Adrenal gland (tissue), 12 donors: ENCODE results near the gene TEX52. TPM values are rescaled to one million over a fixed set of nuclear protein-coding genes. Genes with fewer than 3 reads are reported as not detected.
A peak's percentile ranks its signal among the peaks of the same experiment; 100 is the strongest.

ENCODE experiments used
- DNase-seq, 7 donors: peaks; one replicate each; pipeline ENCODE4 v3.0.0-alpha.2; 2019 to 2020
- H3K27ac ChIP-seq, 5 donors: fragments of 200-600 bp; sonication (generic) in 4 of 5; 1 replicate in 3 of 5; 2 replicates in 2 of 5; pipeline versions ENCODE4 v1.5.1 to v1.8.0; 2016 to 2020; ENCODE audit warnings: mild to moderate bottlenecking in 1 of 5
- H3K27me3 ChIP-seq: fragments of 200-600 bp; 2 replicates; pipeline ENCODE4 v1.8.0; 2021
- H3K36me3 ChIP-seq, 2 donors: fragments of 200-600 bp; replicated peaks in 1 of 2; 1 replicate in 1 of 2; 2 replicates in 1 of 2; pipeline versions ENCODE4 v1.5.1 to v1.8.0; 2018 to 2022
- H3K4me1 ChIP-seq, 2 donors: fragments of 200-600 bp; replicated peaks in 1 of 2; 1 replicate in 1 of 2; 2 replicates in 1 of 2; pipeline versions ENCODE4 v1.5.1 to v1.8.0; 2018 to 2021
- H3K4me3 ChIP-seq, 4 donors: fragments of 200-600 bp; sonication (generic) in 3 of 4; one replicate each; pipeline ENCODE4 v1.5.1; 2016 to 2018
- H3K9me3 ChIP-seq, 3 donors: fragments of 200-600 bp; sonication (generic) in 1 of 3; replicated peaks in 1 of 3; 1 replicate in 2 of 3; 2 replicates in 1 of 3; pipeline versions ENCODE4 v1.5.1 to v1.8.0; 2016 to 2021
- POLR2A ChIP-seq, 2 donors: fragments of 450-650 bp; IDR thresholded peaks; one replicate each; pipeline ENCODE4 v1.6.1; 2017; ENCODE audit warnings: antibody characterized with exemption in 2 of 2, mild to moderate bottlenecking in 2 of 2, moderate library complexity in 1 of 2
- WGBS, 4 donors: extraction: QIAGEN DNeasy Blood & Tissue Kit in 2 of 4; methylation state at CpG; one replicate each; pipeline versions ENCODE4 v1.1.5 to v1.1.7; 2013 to 2017; 5-methylcytosine and 5-hydroxymethylcytosine counted together
- intact Hi-C, 2 donors: fragments of 100-400 bp; cut with DNase I; formaldehyde crosslinking; loops; one replicate each; pipeline versions ENCODE4 v1.14.1 to v1.15.0; 2022 to 2023
- polyA plus RNA-seq, 3 donors: library from polyadenylated mRNA; stranded (reverse); fragments of 200-250 nt in 2 of 3; fragments of 350-450 nt in 1 of 3; fragmentation: Illumina TruSeq in 1 of 3; extraction: RNeasy Lipid Tissue Mini Kit (QIAGEN cat#74804) in 1 of 3; gene quantifications; one replicate each; pipeline ENCODE4 v1.2.3, GENCODE V29; 2013 to 2014
- total RNA-seq, 9 donors: library from RNA; depleted of rRNA in 4 of 9; stranded (reverse); fragments of >200 nt in 4 of 9; fragments of 120-200 nt in 1 of 9; fragmentation: NEBNext Ultra II Directional in 1 of 9; extraction: Animal tissue kit (Norgen Biotek cat#: 25700) in 1 of 9; gene quantifications; one replicate each; pipeline versions ENCODE4 v1.1.0 to v1.2.4, GENCODE V29; 2013 to 2023
- TF ChIP-seq, protein P1 (sequence below), 6 experiments: fragments of 450-650 bp in 4 of 6; fragments of 200-600 bp in 2 of 6; sonication (generic) in 1 of 6; IDR thresholded peaks; 1 replicate in 5 of 6; 2 replicates in 1 of 6; pipeline versions ENCODE4 v1.5.1 to v1.8.0; 2016 to 2021; ENCODE audit warnings: antibody characterized with exemption in 6 of 6, mild to moderate bottlenecking in 2 of 6, moderate library complexity in 1 of 6
- donor health status: healthy with polysubstance abuse.
- donor health status: Bipolar disorder and iron deficiency.
- donor health status: DM: yes; HTN: yes; CAD: no.
- donor health status: DM: no; HTN: no; CAD: no.
- donor health status: DM: no; HTN: no; CAD: no.
- donor health status: DM: yes; HTN: yes; CAD: no.

The TEX52 gene
- total and polyA plus RNA-seq, 12 donors, result not detected

DNA sequence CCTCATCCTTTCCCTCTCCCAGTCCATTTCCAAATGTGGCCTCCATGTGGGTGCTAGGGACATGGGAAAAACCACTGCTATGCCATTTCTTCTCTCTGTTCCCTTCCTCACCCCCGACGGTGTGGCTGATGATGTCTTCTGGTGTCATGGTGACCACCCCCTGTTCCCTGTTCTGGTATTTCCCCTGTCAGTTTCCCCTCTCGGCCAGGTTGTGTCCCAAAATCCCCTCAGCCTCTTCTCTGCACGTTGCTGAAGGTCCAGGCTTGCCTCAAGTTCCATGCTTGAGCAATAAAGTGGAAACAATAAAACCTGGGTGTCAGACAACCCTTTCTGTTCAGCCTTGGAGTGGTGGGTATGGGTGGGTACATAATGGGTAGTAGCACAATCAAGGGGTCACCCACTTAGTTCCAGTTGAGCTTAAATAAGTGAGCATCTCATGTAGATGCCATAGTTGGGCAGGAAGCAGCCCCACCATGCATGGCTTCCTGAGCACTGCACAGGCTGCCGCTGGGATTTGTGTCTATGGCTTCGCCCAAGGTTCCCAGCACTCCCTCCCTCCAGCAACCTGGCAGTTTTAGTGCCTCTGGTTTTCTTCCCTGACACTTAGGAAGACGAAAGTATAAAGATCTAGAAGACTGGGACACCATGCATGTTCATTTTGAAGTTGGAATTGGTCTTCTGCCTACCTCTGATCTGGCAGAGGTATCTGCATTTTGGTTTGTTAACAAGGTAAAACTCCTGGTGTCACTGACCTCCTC is 53.0 kb downstream of the TEX52 start:
- DNase-seq, result no peak
- peak overlapping the region in 2 of 5 donors; percentile 18 to 55 for H3K27ac ChIP-seq
- H3K36me3 ChIP-seq, result peaks cover 0 to 64% of the 10 kb centered on the region in 2 donors
- no peaks in the 10 kb centered on the region for H3K4me1 ChIP-seq
- no peak for TF ChIP-seq POLR2A (IDR thresholded peaks at IDR 0.05)
- TF ChIP-seq, protein P1, sequence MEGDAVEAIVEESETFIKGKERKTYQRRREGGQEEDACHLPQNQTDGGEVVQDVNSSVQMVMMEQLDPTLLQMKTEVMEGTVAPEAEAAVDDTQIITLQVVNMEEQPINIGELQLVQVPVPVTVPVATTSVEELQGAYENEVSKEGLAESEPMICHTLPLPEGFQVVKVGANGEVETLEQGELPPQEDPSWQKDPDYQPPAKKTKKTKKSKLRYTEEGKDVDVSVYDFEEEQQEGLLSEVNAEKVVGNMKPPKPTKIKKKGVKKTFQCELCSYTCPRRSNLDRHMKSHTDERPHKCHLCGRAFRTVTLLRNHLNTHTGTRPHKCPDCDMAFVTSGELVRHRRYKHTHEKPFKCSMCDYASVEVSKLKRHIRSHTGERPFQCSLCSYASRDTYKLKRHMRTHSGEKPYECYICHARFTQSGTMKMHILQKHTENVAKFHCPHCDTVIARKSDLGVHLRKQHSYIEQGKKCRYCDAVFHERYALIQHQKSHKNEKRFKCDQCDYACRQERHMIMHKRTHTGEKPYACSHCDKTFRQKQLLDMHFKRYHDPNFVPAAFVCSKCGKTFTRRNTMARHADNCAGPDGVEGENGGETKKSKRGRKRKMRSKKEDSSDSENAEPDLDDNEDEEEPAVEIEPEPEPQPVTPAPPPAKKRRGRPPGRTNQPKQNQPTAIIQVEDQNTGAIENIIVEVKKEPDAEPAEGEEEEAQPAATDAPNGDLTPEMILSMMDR (IDR thresholded peaks at IDR 0.05), result no peak
- H3K27me3 ChIP-seq, result no peaks in the 10 kb centered on the region
- intact Hi-C loops, result no loop called here
- WGBS, 4 donors, result 79 to 82% (median 80%) methylated on average over 7 of the region's 7 CpGs
- no peaks in the 10 kb centered on the region for H3K9me3 ChIP-seq
- H3K4me3 ChIP-seq, result no peak overlapping the region

DNA sequence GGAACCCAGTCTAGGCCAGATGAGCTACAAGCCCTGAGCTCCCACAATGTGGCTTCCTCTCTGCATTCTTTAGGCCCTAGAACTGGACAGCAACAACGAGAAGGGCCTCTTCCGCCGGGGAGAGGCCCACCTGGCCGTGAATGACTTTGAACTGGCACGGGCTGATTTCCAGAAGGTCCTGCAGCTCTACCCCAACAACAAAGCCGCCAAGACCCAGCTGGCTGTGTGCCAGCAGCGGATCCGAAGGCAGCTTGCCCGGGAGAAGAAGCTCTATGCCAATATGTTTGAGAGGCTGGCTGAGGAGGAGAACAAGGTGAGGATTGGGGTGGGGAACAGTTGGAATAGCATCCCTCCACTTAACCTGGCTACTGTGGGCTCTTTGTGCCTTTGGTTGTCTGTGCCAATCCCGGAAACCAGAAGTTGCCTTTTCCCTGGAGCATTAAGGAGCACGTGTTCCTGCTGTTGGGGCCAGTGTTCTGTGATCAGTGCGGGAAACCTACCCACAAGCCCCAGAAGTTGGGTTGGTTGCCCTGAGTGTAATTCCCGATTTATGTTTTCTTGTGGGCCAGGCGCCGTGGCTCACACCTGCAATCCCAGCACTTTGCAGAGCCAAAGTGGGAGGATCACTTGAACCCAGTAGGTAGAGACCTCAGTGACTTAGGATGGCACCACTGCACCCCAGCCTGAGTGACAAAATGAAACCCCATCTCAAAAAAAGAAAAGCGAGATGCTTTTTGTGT is 55.6 kb downstream of the TEX52 start:
- Histone ChIP-seq H3K9me3 (no peaks in the 10 kb centered on the region), H3K27me3 (no peaks in the 10 kb centered on the region), H3K4me1 (peaks cover 15 to 22% of the 10 kb centered on the region in 2 donors), H3K27ac (no peak overlapping the region), H3K36me3 (peaks cover 0 to 78% of the 10 kb centered on the region in 2 donors), H3K4me3 (no peak overlapping the region)
- TF ChIP-seq, protein P1 (IDR thresholded peaks at IDR 0.05), result no peak
- TF ChIP-seq POLR2A (IDR thresholded peaks at IDR 0.05), result no peak
- WGBS, 4 donors, result 58 to 74% (median 65%) methylated on average over 11 to 16 of the region's 16 CpGs
- DNase-seq, result peak in 4 of 7 donors; percentile 37 to 50 (median 44)
- intact Hi-C loops, result no loop called here

DNA sequence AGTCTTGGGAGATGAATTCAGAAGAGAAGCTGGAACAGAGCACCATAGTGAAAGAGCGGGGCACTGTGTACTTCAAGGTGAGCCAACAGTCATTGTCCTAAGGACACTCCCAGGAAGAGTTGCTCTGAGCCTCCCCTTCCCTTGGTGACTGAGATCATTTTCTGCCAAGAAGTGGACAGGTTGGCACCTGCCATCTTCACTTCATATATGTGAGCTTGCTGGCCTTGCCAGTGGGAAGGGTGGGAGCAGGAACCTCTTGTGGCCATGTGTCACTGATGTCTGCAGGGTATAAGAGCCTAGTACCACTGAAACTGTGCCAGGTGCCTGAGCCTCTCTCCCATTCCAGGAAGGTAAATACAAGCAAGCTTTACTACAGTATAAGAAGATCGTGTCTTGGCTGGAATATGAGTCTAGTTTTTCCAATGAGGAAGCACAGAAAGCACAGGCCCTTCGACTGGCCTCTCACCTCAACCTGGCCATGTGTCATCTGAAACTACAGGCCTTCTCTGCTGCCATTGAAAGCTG is 56.7 kb downstream of the TEX52 start:
- Histone ChIP-seq H3K27ac (no peak overlapping the region), H3K4me1 (peaks cover 19 to 24% of the 10 kb centered on the region in 2 donors), H3K4me3 (no peak overlapping the region), H3K9me3 (no peaks in the 10 kb centered on the region), H3K27me3 (no peaks in the 10 kb centered on the region), H3K36me3 (peaks cover 0 to 76% of the 10 kb centered on the region in 2 donors)
- intact Hi-C loops, result no loop called here
- no peak for TF ChIP-seq POLR2A (IDR thresholded peaks at IDR 0.05)
- TF ChIP-seq, protein P1 (IDR thresholded peaks at IDR 0.05), result no peak
- peak in 1 of 7 donors; percentile 46 for DNase-seq
- 79 to 96% (median 92%) methylated on average over 3 of the region's 3 CpGs for WGBS, 4 donors

Other genes starting within 250 kb of the TEX52 start
- gene FKBP4, start 62.1 kb downstream of the TEX52 start, total RNA-seq, result 100 to 1,000 TPM in 1 of 9 donors, 10 to 100 TPM in 8; 29.8 to 110 (median 44.6) TPM
- 10 to 100 TPM; 18.9 to 83.4 (median 26.5) TPM for gene FKBP4, start 62.1 kb downstream of the TEX52 start, polyA plus RNA-seq
- 10 to 100 TPM; 20.3 to 46.2 (median 25.7) TPM for gene ITFG2, start 44.4 kb downstream of the TEX52 start, total RNA-seq
- gene ITFG2, start 44.4 kb downstream of the TEX52 start, polyA plus RNA-seq, result 10 to 100 TPM; 28.8 to 63.0 (median 47.7) TPM
- gene NRIP2, start 22.0 kb downstream of the TEX52 start, total RNA-seq, result 1 to 10 TPM in 8 of 9 donors, under 1 TPM in 1; 0.87 to 9.1 (median 2.3) TPM
- 1 to 10 TPM; 1.9 to 5.9 (median 5.5) TPM for gene NRIP2, start 22.0 kb downstream of the TEX52 start, polyA plus RNA-seq
- gene FOXM1, start 20.1 kb upstream of the TEX52 start, total RNA-seq, result 1 to 10 TPM in 8 of 9 donors, under 1 TPM in 1; 0.79 to 8.6 (median 3.2) TPM
- 1 to 10 TPM in 2 of 3 donors, under 1 TPM in 1; 0.97 to 2.4 (median 1.0) TPM for gene FOXM1, start 20.1 kb upstream of the TEX52 start, polyA plus RNA-seq
- gene RHNO1, start 20.2 kb upstream of the TEX52 start, total RNA-seq, result 10 to 100 TPM in 8 of 9 donors, 1 to 10 TPM in 1; 5.0 to 30.7 (median 14.2) TPM
- gene RHNO1, start 20.2 kb upstream of the TEX52 start, polyA plus RNA-seq, result 10 to 100 TPM; 14.2 to 29.0 (median 15.5) TPM
- 10 to 100 TPM; 16.9 to 40.5 (median 24.1) TPM for gene TULP3, start 33.9 kb upstream of the TEX52 start, total RNA-seq
- 10 to 100 TPM; 19.3 to 36.6 (median 25.9) TPM for gene TULP3, start 33.9 kb upstream of the TEX52 start, polyA plus RNA-seq
- gene TEAD4, start 102.4 kb upstream of the TEX52 start, total RNA-seq, result 10 to 100 TPM in 3 of 9 donors, 1 to 10 TPM in 6; 1.2 to 16.6 (median 8.1) TPM
- gene TEAD4, start 102.4 kb upstream of the TEX52 start, polyA plus RNA-seq, result 1 to 10 TPM; 4.0 to 8.2 (median 5.6) TPM
- 10 to 100 TPM; 15.3 to 31.4 (median 26.7) TPM for gene TSPAN9, start 220.3 kb upstream of the TEX52 start, total RNA-seq
- 10 to 100 TPM; 12.4 to 18.1 (median 16.5) TPM for gene TSPAN9, start 220.3 kb upstream of the TEX52 start, polyA plus RNA-seq